ENCODE measurements around the gene GCNT4.

GCNT4 gene

GRCh38 chr5:75012748-75013147, 39.6 kb downstream of the GCNT4 start:
- no peak for DNase-seq

- DNase-seq = no peak
Measured at GRCh38 chr5:75010838-75011237, 41.5 kb downstream of the GCNT4 start.

DNA sequence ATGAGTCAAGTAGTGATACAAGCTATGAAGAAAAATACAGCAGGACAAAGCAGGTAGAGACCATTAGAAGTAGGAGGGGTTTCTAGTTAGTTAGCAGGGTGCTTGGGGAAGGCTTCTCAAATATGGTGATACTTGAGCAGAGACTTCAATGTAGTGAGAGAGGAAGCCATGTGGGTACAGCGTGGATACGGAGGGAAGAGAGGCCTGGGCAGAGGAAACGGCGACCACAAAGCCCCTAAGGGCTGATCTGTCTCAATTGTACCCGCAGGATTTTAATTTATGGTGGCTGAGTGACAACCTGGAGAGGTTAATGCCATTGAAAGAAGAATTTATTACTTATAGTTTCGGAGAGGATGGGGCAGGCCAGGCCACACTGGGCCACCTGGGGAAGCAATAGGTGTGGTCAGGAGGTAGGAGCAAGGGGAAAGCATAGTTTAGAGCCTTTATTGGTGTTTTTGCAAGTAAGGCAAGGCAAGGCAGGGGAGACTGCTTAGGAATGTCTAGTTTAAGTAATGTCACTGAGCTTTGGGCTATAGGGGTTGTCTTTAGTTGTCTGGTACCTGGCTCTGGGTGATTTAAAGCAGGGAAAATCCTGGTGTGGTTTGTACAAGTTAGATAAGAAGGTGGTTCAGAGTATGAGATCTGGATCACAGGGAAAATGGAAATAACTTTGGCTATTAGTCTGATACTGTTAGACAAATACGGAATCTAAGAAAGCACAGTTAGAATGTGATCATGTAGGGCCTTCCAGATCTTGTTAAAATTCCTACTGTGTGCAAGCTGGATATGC, 42.6 kb downstream of the GCNT4 start:
- no peak for DNase-seq

- no peak for DNase-seq
Measured at GRCh38 chr5:75006865-75007822, 45.2 kb downstream of the GCNT4 start.

DNA sequence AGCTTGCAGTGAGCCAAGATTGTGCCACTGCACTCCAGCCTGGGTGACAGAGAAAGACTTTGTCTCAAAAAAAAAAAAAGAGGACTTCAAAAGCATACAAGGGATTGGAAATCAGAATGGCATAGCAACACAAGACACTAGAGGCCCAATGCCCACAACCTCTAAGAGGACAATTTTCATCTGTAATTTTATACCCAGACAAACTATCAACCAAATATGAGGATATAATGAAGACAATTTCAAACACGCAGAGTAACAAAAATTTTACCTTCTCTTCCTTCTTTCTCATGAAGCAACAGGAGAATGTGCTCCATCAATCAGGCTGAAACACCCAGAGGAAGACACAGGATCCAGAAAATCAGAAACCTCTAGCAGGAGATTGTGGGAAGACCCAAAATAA, 46.8 kb downstream of the GCNT4 start:
- no peak for DNase-seq
